Transverse colon (tissue), 4 donors: ENCODE results near the gene NUDC.

Experiments used
- CTCF ChIP-seq, 5 experiments: fragments of 200-600 bp in 3 of 5; fragments of 450-650 bp in 2 of 5; sonication (generic) in 3 of 5; IDR thresholded peaks; 1 replicate in 2 of 5; 2 replicates in 3 of 5; pipeline ENCODE4 v1.5.1; 2016 to 2017; ENCODE audit warnings: antibody characterized with exemption in 5 of 5, inconsistent platforms in 3 of 5, mild to moderate bottlenecking in 2 of 5, moderate library complexity in 1 of 5
- EP300 ChIP-seq: sonication (generic); formaldehyde crosslinking; IDR thresholded peaks from one replicate; pipeline ENCODE4 v1.6.1; 2017; ENCODE audit warnings: antibody characterized with exemption, low read depth
- POLR2A ChIP-seq: fragments of 450-650 bp; IDR thresholded peaks from one replicate; pipeline ENCODE4 v1.6.1; 2016; ENCODE audit warnings: antibody characterized with exemption, mild to moderate bottlenecking, moderate library complexity
- POLR2AphosphoS5 ChIP-seq, 3 donors: sonication (generic); formaldehyde crosslinking; IDR thresholded peaks; one replicate each; pipeline ENCODE4 v1.6.1; 2016; ENCODE audit warnings: antibody characterized with exemption in 3 of 3

GRCh38 chr1:26942656-26943055, 21.1 kb downstream of the NUDC start:
- TF ChIP-seq CTCF (IDR thresholded peaks at IDR 0.05), result no peak
- no peak for TF ChIP-seq POLR2A
- TF ChIP-seq POLR2AphosphoS5 (IDR thresholded peaks at IDR 0.05), result no peak
- TF ChIP-seq EP300, result no peak
